ENCODE measurements around the gene CHRNB4. TPM values are rescaled to one million over a fixed set of nuclear protein-coding genes. Genes with fewer than 3 reads are reported as not detected.

CHRNB4 gene
- total and polyA plus RNA-seq, 10 of the 15 experiments (the other 5 are each of a cell fraction or from before 2014, with no cell fraction given) = 0.10 TPM; not detected in 9

DNA sequence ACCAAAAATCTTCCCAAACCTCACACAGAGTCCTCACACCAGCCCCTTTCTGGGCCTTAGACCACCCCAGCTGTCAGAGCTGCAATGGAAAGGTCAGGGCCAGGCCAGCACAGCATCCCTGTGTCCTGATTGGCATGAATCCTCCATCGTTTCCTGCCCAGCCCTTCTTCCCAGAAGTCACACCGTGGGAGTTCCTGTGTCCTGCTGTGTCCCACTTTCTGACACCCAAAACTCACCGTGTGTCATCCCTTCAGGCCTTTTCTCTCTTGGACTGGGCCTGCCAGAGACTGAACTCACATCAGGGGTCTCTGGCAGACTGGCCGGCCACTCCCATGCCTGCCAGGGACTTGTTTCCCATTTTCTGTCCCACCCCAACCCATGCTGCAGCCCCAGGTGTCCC is 32.5 kb upstream of the CHRNB4 start:
- Histone ChIP-seq H4K20me1 (ENCODE audit: control insufficient read depth, insufficient read depth) (no peaks in the 10 kb centered on the region), H3K79me2 (ENCODE audit: control insufficient read depth, insufficient read depth, low read length) (no peaks in the 10 kb centered on the region), H2AFZ (ENCODE audit: control insufficient read depth, low read depth, low read length) (no peak overlapping the region), H3K27ac (ENCODE audit: control insufficient read depth, insufficient read depth) (no peak overlapping the region), H3K4me3 (no peak overlapping the region), H3K36me3 (ENCODE audit: control insufficient read depth in 2 of 2, insufficient read depth in 2 of 2, low read length in 1 of 2) (no peaks in the 10 kb centered on the region), H3K9me3 (replicated peaks; ENCODE audit: control insufficient read depth, insufficient read depth, low read length) (no peaks in the 10 kb centered on the region; the same call in 2 of the 3 replicates), H3K27me3 (replicated peaks in 1 of 2; ENCODE audit: control insufficient read depth in 2 of 2, insufficient read depth in 2 of 2, low read length in 1 of 2) (no peaks in the 10 kb centered on the region), H3K4me2 (ENCODE audit: control insufficient read depth, insufficient read depth) (no peak overlapping the region), H3K9ac (ENCODE audit: control insufficient read depth, insufficient read depth, low read length) (no peak overlapping the region), H3K4me1 (ENCODE audit: control insufficient read depth, insufficient read depth, low read length) (no peaks in the 10 kb centered on the region)
- FAIRE-seq (no peak), ATAC-seq (no peak), DNase-seq (ENCODE audit: low read depth, low spot score) (no peak)
- ChIA-PET RAD21 (ENCODE audit: unreplicated experiment) (no interaction called here), CTCF (no interaction called here), SMC1A (ENCODE audit: uncharacterized antibody, unreplicated experiment) (no interaction called here), POLR2A (no interaction called here)
- intact Hi-C loops (cut with micrococcal nuclease; ENCODE audit: unreplicated experiment) (no loop called here), in situ Hi-C loops (cut with MboI) (no loop called here)
- TF ChIP-seq PAX5 (IDR thresholded peaks at IDR 0.05; ENCODE audit: borderline replicate concordance, low read depth, low read length) = no peak
- no peak for TF ChIP-seq MEF2A (IDR thresholded peaks at IDR 0.05; ENCODE audit: insufficient read depth, low read depth, low read length)
- no peak for TF ChIP-seq TBL1XR1 (IDR thresholded peaks at IDR 0.05; ENCODE audit: low read depth, low read length)
- TF ChIP-seq, protein P1, sequence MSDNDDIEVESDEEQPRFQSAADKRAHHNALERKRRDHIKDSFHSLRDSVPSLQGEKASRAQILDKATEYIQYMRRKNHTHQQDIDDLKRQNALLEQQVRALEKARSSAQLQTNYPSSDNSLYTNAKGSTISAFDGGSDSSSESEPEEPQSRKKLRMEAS (IDR thresholded peaks at IDR 0.05; ENCODE audit: low read depth, low read length) = no peak
- TF ChIP-seq NRF1 (conservative IDR thresholded peaks at IDR 0.05; ENCODE audit: low read depth, low read length) = no peak
- no peak for TF ChIP-seq SREBF2 (IDR thresholded peaks at IDR 0.05; ENCODE audit: low read length)
- no peak for TF ChIP-seq MYB (IDR thresholded peaks at IDR 0.05; ENCODE audit: borderline replicate concordance, low read depth, low read length)
- TF ChIP-seq, protein P2, sequence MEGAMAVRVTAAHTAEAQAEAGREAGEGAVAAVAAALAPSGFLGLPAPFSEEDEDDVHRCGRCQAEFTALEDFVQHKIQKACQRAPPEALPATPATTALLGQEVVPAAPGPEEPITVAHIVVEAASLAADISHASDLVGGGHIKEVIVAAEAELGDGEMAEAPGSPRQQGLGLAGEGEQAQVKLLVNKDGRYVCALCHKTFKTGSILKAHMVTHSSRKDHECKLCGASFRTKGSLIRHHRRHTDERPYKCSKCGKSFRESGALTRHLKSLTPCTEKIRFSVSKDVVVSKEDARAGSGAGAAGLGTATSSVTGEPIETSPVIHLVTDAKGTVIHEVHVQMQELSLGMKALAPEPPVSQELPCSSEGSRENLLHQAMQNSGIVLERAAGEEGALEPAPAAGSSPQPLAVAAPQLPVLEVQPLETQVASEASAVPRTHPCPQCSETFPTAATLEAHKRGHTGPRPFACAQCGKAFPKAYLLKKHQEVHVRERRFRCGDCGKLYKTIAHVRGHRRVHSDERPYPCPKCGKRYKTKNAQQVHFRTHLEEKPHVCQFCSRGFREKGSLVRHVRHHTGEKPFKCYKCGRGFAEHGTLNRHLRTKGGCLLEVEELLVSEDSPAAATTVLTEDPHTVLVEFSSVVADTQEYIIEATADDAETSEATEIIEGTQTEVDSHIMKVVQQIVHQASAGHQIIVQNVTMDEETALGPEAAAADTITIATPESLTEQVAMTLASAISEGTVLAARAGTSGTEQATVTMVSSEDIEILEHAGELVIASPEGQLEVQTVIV (IDR thresholded peaks at IDR 0.05; ENCODE audit: borderline replicate concordance, partially characterized antibody) = no peak
- no peak for TF ChIP-seq CHD2 (IDR thresholded peaks at IDR 0.05; ENCODE audit: borderline replicate concordance, low read depth, low read length)
- no peak for TF ChIP-seq WRNIP1 (IDR thresholded peaks at IDR 0.05; ENCODE audit: borderline replicate concordance, low read depth, low read length)
- TF ChIP-seq SIN3A (IDR thresholded peaks at IDR 0.05; ENCODE audit: low read depth, low read length) = no peak
- 32% methylated on average over 4 of the region's 4 CpGs for WGBS (ENCODE audit: insufficient coverage, insufficient replicate concordance, low lambda C conversion rate, missing lambda C conversion rate)
- no TSS peak for BruUV-seq (replicated peaks)
